ENCODE measurements around the gene PGD. TPM values are rescaled to one million over a fixed set of nuclear protein-coding genes. Genes with fewer than 3 reads are reported as not detected.

PGD gene
- 63.6 and 89.0 TPM in 2 replicates for total RNA-seq

GRCh38 chr1:10398734-10399443 lies at the start of gene PGD:
Gene PGD (plus strand): TSS chr1:10399064. CDS start chr1:10399118, 54 bp downstream.

GRCh38 chr1:10430216-10431069 lies 31.6 kb downstream of the PGD start, which contains the start of gene CENPS:
Gene CENPS (plus strand): TSS chr1:10430433. CDS start chr1:10430518, 85 bp downstream.

GRCh38 chr1:10449751-10450150 lies 50.9 kb downstream of the PGD start, which contains the start of gene CORT:
Gene CORT (plus strand): TSS chr1:10450031. CDS start chr1:10450224, 193 bp downstream.

Other genes with a start within 250 kb of the PGD start
- gene KIF1B, start 188.5 kb upstream of the PGD start, total RNA-seq, result 31.8 and 35.5 TPM in 2 replicates
- 11.2 and 18.5 TPM in 2 replicates for gene CENPS, start 31.4 kb downstream of the PGD start, total RNA-seq
- gene CORT, start 51.0 kb downstream of the PGD start, total RNA-seq, result 0.11 and 0.79 TPM in 2 replicates
- gene DFFA, start 73.5 kb downstream of the PGD start, total RNA-seq, result 32.6 and 44.5 TPM in 2 replicates
- gene PEX14, start 75.9 kb downstream of the PGD start, total RNA-seq, result 15.7 and 17.6 TPM in 2 replicates